ENCODE results near the gene SPEM2.

Gene SPEM2

DNA sequence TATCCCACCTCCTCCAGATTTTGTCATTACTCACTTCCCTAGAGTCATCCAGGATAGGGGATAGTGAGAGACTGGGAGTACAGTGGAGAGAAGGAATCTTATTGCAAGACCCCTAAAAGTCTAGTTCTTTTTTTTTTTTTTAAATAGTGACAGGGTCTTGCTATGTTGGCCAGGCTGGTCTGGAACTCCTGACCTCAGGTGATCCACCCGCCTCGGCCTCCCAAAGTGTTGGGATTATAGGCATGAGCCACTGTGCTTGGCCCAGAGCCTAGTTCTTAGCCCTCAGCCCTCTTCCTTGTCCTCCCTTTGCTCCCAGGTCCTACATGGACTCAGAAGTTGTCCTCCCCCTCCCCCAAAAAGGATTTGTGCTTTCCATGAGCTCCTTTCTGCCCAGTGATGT lies 16.7 kb downstream of the SPEM2 start:
- Histone ChIP-seq H2AFZ (ENCODE audit: low read length) (no peak overlapping the region), H4K20me1 (ENCODE audit: insufficient read depth, low read length) (no peaks in the 10 kb centered on the region), H3K9me3 (ENCODE audit: low read length) (no peaks in the 10 kb centered on the region), H3K27me3 (ENCODE audit: insufficient read depth, low read length) (peaks cover 25% of the 10 kb centered on the region), H3K36me3 (ENCODE audit: insufficient read depth, low read length) (peaks cover 3% of the 10 kb centered on the region; the same call in 1 of the 2 replicates), H3K4me2 (ENCODE audit: low read length) (no peak overlapping the region), H3K4me3 (ENCODE audit: low read depth, low read length, poor library complexity, severe bottlenecking) (no peak overlapping the region), H3K9ac (ENCODE audit: low read length) (no peak overlapping the region), H3F3A (ENCODE audit: insufficient read depth, low read length) (no peaks in the 10 kb centered on the region), H3K79me2 (ENCODE audit: insufficient read depth, low read length) (no peaks in the 10 kb centered on the region), H3K4me1 (ENCODE audit: insufficient read depth, low read length, severe bottlenecking) (peaks cover 50% of the 10 kb centered on the region), H3K27ac (ENCODE audit: low read depth, low read length, poor library complexity, severe bottlenecking) (no peak overlapping the region), H3K9me2 (ENCODE audit: low read depth, low read length) (no peaks in the 10 kb centered on the region)
- TF ChIP-seq, protein P1, sequence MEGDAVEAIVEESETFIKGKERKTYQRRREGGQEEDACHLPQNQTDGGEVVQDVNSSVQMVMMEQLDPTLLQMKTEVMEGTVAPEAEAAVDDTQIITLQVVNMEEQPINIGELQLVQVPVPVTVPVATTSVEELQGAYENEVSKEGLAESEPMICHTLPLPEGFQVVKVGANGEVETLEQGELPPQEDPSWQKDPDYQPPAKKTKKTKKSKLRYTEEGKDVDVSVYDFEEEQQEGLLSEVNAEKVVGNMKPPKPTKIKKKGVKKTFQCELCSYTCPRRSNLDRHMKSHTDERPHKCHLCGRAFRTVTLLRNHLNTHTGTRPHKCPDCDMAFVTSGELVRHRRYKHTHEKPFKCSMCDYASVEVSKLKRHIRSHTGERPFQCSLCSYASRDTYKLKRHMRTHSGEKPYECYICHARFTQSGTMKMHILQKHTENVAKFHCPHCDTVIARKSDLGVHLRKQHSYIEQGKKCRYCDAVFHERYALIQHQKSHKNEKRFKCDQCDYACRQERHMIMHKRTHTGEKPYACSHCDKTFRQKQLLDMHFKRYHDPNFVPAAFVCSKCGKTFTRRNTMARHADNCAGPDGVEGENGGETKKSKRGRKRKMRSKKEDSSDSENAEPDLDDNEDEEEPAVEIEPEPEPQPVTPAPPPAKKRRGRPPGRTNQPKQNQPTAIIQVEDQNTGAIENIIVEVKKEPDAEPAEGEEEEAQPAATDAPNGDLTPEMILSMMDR (IDR thresholded peaks at IDR 0.05; ENCODE audit: low read length) = no peak
- TF ChIP-seq EZH2 (IDR thresholded peaks at IDR 0.05; ENCODE audit: borderline replicate concordance, low read length) = no peak

DNA sequence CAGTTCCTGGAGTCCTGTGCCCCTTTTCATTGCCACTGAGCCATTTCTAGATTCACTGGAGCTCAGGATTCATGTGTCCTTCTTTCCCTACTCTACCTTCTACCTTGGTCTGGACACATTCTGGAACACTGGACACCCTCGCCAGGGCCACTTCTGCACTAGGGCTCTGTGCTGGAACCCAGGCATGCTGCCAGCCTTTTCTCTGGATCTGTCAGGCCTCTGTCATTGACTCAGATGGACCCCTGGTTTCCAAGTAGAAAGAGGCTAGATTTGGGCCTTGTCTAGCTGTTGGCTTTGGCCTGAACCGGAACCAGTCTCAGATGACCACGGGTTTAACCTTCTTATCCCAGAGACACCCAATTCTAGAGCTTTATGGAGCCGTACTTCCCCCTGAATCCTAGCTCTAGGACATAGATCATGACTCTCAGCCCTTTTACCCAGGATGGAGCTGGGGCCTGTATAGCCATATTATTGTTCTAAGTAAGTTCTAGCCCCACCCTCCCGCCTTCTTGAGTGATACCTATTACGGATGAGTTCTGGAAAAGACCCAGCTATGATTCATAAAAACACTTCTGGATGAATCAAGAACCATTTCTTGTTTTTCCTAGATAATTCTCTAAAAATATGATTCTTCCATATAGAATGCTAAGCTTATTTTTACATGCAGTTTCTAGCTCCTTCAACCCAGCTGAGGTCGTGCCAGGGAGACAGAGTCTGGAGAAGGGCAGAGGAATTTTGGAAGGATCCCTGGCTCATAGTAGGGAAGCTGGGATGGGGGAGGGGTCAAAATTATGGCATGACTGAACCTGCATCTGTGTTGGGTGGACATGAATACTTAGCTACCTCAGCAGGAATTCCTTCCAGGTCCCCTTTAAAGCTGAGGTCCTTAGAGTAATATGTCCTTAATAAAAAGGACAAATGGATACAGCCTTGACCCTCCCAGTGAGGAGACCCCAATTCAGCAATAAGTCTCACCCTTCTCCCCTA lies 18.4 kb downstream of the SPEM2 start:
- H4K20me1 ChIP-seq (ENCODE audit: insufficient read depth, low read length) = no peaks in the 10 kb centered on the region
- no peaks in the 10 kb centered on the region for H3K9me2 ChIP-seq (ENCODE audit: low read depth, low read length)
- H3K36me3 ChIP-seq (ENCODE audit: insufficient read depth, low read length) = no peaks in the 10 kb centered on the region
- H3K4me1 ChIP-seq (ENCODE audit: insufficient read depth, low read length, severe bottlenecking) = peaks cover 33% of the 10 kb centered on the region
- no peak overlapping the region for H3K27ac ChIP-seq (ENCODE audit: low read depth, low read length, poor library complexity, severe bottlenecking)
- no peaks in the 10 kb centered on the region for H3F3A ChIP-seq (ENCODE audit: insufficient read depth, low read length)
- H3K9ac ChIP-seq (ENCODE audit: low read length) = no peak overlapping the region
- TF ChIP-seq, protein P1 (IDR thresholded peaks at IDR 0.05; ENCODE audit: low read length) = no peak
- no peak for TF ChIP-seq EZH2 (IDR thresholded peaks at IDR 0.05; ENCODE audit: borderline replicate concordance, low read length)
- H3K27me3 ChIP-seq (ENCODE audit: insufficient read depth, low read length) = peaks cover 19% of the 10 kb centered on the region
- no peak overlapping the region for H2AFZ ChIP-seq (ENCODE audit: low read length)
- H3K4me3 ChIP-seq (ENCODE audit: low read depth, low read length, poor library complexity, severe bottlenecking) = no peak overlapping the region
- H3K4me2 ChIP-seq (ENCODE audit: low read length) = no peak overlapping the region
- no peaks in the 10 kb centered on the region for H3K9me3 ChIP-seq (ENCODE audit: low read length)
- H3K79me2 ChIP-seq (ENCODE audit: insufficient read depth, low read length) = no peaks in the 10 kb centered on the region

DNA sequence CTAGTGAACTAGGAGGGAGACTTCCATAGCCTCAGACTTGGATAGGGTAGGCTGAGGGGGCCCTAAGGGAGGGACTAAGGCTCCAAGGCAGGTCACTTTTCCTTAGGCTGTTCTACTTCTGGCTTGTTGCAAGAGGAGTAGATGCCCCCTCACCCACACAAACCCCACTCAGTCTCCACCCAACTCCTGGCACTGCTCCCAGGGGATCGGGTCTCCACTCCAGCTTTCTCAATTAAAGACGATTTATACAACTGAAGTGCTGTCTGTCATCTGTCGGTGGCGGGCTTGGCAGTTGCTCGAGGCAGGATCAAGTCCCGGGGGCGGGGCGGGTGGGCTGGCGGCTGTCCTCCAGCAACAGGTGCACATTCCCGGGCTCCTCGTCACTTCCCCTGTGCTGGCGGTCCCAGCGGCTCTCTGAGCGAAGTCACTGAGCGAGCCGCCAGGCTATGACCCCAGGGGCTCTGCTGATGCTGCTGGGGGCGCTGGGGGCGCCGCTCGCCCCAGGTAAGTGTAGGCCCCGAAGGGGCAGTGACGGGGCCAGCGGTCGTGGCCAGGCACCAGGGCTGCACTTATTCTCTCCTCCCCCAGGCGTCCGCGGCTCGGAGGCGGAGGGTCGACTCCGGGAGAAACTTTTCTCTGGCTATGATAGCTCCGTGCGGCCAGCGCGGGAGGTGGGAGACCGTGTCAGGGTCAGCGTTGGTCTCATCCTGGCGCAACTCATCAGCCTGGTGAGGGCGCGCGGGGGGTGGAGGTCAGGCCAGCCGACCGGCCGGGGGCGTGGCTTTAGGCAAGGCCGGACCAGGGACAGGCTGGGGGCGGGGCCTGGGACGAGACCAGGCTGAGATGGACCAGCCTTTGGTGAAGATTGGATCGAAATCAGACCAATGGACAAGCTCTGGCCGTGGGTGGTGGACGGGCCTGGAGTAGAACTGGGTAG lies 19.5 kb downstream of the SPEM2 start, which contains the start of gene CHRNB1:
Gene CHRNB1 (plus strand): TSS at position 380 of the 937 bp plus-strand sequence. CDS start 67 bp downstream, at position 447.
- no peaks in the 10 kb centered on the region for H3F3A ChIP-seq (ENCODE audit: insufficient read depth, low read length)
- H3K4me2 ChIP-seq (ENCODE audit: low read length) = peak within 1 kb of the TSS; percentile 69
- no peak for TF ChIP-seq EZH2 (IDR thresholded peaks at IDR 0.05; ENCODE audit: borderline replicate concordance, low read length)
- TF ChIP-seq, protein P1 (IDR thresholded peaks at IDR 0.05; ENCODE audit: low read length) = no peak
- no peak within 1 kb of the TSS; the same call in 1 of the 2 replicates for H3K9ac ChIP-seq (ENCODE audit: low read length)
- peaks cover 16% of the 10 kb centered on the region; the same call in 1 of the 2 replicates for H3K27me3 ChIP-seq (ENCODE audit: insufficient read depth, low read length)
- H3K4me3 ChIP-seq (ENCODE audit: low read depth, low read length, poor library complexity, severe bottlenecking) = peak within 1 kb of the TSS; percentile 50
- no peaks in the 10 kb centered on the region for H4K20me1 ChIP-seq (ENCODE audit: insufficient read depth, low read length)
- H3K4me1 ChIP-seq (ENCODE audit: insufficient read depth, low read length, severe bottlenecking) = peaks cover 22% of the 10 kb centered on the region
- H3K9me2 ChIP-seq (ENCODE audit: low read depth, low read length) = no peaks in the 10 kb centered on the region
- no peaks in the 10 kb centered on the region for H3K9me3 ChIP-seq (ENCODE audit: low read length)
- no peaks in the 10 kb centered on the region for H3K79me2 ChIP-seq (ENCODE audit: insufficient read depth, low read length)
- no peak within 1 kb of the TSS for H2AFZ ChIP-seq (ENCODE audit: low read length)
- H3K36me3 ChIP-seq (ENCODE audit: insufficient read depth, low read length) = no peaks in the 10 kb centered on the region
- H3K27ac ChIP-seq (ENCODE audit: low read depth, low read length, poor library complexity, severe bottlenecking) = no peak within 1 kb of the TSS

All from OCI-LY1 (cell line).